Kidney capillary endothelial cell (primary cell): ENCODE data around the gene ABCG4.
A peak's percentile ranks its signal among the peaks of the same experiment; 100 is the strongest.
"Not testable (repeated sequence)": the region's sequence is repeated elsewhere in the genome, so short reads cannot be mapped to it uniquely, and the experiment has no call there.

Source experiments
- DNase-seq: peaks from one replicate; pipeline ENCODE4 v3.0.0-alpha.2; 2018; ENCODE audit warnings: low spot score

Gene ABCG4

GRCh38 chr11:119149018-119149785 lies at the start of gene ABCG4:
TSS of gene ABCG4 (plus strand) at chr11:119149052. CDS start at chr11:119149966, 914 bp downstream.
- no peak for DNase-seq

DNA sequence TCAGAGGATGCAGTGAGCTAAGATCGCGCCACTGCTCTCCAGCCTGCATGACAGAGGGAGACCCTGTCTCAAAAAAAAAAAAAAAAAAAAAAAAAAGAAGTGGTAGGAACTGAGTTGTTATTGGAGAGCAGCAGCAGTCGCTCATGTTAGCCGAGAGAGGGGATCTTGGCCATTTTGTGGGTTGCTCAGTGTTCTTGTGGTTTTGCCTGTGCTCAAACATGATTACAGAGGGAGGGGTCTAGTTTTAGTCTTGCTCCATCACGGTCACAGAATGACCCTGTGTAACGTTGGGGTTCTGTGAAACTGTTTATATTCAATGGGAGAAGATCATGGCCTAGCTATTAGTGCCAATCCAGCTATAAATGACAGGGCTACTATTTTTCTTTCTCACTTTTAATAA lies 49.1 kb upstream of the ABCG4 start:
- no peak for DNase-seq

DNA sequence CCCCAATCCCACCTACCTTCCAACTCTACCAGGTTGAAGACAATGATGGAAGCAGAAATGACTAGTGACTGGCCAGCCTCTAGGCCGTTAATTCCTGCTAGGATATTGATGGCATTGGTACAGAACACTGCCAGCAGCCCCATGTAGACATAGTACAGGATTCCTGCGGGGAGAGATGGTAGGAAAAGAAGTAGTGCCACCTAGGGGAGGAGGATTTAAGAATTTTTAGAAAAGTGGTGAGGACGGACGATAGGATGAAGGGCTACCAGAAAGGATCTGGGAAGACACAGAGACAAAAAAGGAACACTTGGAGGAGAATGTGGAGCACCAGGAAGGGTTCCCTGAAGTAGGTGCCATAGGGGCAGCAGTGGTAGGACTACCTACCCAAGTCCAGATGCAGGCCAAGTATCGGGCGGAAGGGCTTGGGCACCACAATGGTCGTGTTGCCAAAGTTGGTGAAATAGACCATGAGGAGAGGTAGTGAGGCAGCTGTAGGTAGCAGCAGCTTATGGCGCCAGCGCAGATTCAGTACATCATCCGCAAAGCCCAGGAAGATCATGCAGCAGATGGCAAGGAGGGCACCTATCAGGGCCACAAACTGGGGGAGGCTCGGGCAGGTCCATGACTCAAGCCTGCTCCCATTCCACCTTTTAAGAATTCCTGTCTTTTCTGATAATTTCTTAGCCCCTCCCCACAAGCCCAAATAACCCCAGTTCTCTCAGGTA lies 48.4 kb upstream of the ABCG4 start:
- DNase-seq = peak; percentile 36

DNA sequence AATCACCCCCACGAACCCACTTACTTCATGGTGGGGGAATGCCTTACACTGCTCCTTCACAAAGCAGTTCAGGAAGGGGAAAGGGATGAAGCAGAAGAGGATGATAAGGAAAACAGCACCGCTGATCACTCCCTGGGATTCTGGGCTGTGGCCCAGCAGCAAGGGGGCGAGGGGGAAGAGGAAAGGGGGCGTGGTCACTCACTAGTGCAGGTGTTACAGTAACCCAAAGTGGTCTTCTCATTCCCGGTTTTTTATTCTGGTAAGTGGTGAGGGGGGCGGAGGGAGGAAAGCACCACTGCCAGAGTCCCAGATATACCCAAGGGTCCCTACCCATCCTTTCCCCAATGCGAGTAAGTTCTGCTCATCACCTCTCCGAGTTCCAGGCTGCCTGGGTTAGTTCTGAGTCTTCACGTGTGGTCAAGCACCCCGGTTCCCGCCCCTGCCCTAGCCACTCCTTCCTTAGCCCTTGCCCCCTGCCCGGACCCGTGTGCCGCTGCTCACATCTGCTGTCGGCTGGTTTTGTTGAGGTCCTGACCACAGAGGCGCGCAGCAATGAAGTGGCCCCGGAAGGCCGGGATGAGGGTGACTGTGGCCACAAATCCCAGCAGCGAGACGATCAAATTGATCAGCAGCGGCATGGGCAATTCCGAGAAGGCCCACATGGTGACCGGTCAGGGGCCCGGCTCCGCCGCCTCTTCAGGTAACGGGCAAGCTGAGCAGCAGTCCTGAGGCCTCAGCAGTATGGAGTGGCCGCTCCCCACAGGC lies 47.7 kb upstream of the ABCG4 start:
- peak; percentile 36 for DNase-seq

DNA sequence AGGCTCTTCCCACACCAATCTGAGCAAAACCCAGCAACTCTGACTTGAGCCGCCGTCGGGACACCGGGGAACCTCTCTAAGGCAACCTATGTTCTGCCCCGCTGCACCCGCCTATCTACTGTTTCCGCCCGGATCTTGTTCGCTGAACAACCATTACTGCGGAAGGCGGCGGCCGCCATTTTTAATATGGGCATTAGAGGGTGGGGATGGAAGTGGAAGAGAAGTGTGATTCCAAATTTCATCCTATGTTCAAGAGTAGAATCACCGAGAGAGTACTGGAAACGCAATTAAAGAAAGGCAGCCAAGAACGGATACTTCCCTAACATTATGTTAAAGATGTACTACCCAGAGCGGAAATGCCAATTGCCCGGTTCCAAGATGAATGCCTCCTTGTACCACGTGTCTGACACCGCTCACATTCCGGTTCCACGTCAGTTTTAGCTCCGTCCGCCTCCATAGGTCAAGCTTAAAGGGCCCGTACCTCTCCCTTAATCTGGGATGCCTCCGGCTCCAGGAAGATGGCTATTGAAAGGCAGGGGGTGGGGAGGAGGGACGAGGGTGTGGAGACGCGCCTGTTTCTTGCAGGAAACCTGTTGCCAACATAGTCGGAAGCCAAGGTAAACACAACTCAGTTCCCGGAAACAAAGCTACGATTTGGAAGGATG lies 47.0 kb upstream of the ABCG4 start, which contains the start of gene DPAGT1:
TSS of gene DPAGT1 (minus strand) at position 95 of the 665 bp plus-strand sequence. CDS start 198 bp downstream, outside the sequence.
- peak; percentile 95 for DNase-seq

- DNase-seq = not testable (repeated sequence)
Measured at GRCh38 chr11:119103161-119103664, 45.6 kb upstream of the ABCG4 start.

DNA sequence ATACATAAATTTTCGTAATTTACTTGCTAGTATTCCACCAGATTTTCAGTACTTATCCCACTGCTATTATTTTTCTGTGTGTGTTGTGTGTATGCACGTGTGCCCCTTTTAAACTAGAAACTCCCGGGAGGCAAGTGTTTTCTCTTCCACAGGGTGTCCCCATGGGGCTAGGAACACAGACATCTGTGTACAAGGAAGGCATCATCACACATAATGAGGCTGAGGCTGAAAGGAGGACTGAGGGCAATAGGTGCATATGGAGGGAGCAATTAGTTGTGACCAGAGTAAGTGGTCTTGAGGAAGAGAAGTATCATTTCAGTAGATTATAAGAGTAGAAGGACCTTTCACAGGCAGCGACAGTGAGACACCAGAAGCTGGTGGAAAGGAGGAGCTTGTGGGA lies 45.1 kb upstream of the ABCG4 start:
- DNase-seq = no peak

GRCh38 chr11:119106564-119107537 lies 42.0 kb upstream of the ABCG4 start, which contains the start of gene C2CD2L:
TSS of gene C2CD2L (plus strand) at chr11:119107344. CDS start at chr11:119107742, 398 bp downstream.
- no peak for DNase-seq

GRCh38 chr11:119107538-119108145 lies 41.2 kb upstream of the ABCG4 start:
- no peak for DNase-seq

GRCh38 chr11:119108146-119108856 lies 40.6 kb upstream of the ABCG4 start:
- DNase-seq = no peak

DNA sequence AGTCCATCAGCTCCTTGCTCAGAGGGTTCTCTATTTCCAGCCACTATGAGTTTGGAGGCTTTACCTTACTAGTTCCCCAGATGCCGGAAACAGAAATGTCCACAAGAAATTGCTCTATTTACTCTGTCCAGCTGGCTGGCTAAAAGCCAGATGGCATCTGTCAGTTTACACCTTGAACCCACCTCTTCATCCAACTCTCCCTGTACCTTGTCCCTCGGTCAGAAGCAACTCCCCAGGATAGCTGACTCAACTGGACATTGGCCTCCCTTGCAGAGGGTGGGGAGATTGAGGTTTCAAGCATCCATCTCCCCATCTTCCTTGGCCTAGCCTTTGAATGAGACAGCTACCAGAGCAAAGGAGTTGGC lies 40.0 kb upstream of the ABCG4 start:
- no peak for DNase-seq

GRCh38 chr11:119109843-119110242 lies 39.0 kb upstream of the ABCG4 start:
- no peak for DNase-seq

GRCh38 chr11:119110439-119110838 lies 38.4 kb upstream of the ABCG4 start:
- DNase-seq = no peak

DNA sequence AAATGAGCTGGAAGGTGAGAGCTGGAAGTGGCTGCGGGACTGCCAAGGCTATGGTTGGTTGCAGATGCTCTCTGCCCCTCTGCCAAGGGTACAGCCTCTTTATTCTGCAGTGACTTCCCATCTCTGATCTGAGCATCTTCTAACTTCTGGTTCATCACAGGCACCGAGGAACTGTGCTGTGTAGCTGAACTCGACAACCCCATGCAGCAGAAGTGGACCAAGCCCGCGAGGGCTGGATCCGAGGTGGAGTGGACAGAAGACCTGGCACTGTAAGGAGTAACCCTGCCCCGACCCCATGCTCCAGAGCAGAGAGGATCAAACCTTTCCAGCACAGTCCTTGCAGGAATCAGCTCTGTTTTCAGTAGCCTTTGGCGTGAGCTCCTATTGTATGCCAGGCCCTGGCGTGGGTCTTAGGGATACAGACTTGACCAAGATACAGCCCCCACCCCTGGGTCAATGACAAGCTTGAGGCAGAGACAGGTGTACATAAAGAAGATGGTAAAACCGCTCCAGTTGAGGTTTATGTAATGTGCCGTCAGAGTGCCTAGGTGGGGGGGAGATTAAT lies 37.4 kb upstream of the ABCG4 start:
- DNase-seq = no peak

- DNase-seq = no peak
Measured at GRCh38 chr11:119112314-119113020, 36.4 kb upstream of the ABCG4 start.

- no peak for DNase-seq
Measured at GRCh38 chr11:119113716-119114115, 35.1 kb upstream of the ABCG4 start.

- DNase-seq = no peak
Measured at GRCh38 chr11:119114351-119114750, 34.5 kb upstream of the ABCG4 start.

DNA sequence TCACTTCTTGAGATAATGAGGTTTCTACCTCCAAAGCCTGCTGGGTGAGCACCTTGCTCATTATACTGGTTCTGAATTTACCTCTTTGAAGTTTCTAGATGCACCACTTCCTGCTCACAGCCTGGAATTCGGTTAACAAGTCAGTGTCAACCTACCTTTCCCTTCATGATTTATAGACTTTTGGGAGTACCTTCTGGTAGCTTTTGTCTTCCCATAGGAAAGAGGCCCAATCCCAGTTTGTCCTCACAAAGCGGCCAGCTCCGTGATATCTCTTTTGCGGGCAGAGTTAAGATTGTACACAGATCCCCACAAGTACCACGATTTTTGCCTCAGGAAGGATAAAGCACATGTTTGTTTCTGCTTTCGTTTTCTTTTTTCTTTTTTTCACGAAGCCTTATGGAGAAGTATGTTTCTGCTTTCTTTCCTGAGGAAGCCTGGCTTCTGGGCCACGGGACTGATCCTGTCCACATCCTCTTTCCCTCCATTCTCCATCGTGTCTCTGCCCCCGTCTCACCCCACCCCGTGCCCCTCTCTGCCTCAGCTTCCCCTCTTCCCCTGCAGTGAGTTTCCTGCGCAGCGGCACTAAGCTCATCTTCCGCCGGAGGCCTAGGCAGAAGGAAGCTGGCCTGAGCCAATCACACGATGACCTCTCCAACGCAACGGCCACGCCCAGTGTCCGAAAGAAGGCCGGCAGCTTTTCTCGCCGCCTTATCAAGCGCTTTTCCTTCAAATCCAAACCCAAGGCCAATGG lies 33.2 kb upstream of the ABCG4 start:
- DNase-seq = no peak
